KMS-11 (cell line): ENCODE data around the gene AKAP8L.

Experiments
- H2AFZ ChIP-seq: fragments of 200-600 bp; sonication (generic); 2 replicates; pipeline ENCODE4 v1.6.1; 2016; ENCODE audit warnings: antibody characterized with exemption, mixed run types, low read depth
- H3K27ac ChIP-seq: fragments of 200-600 bp; sonication (generic); 2 replicates; pipeline ENCODE4 v1.6.1; 2016; ENCODE audit warnings: mild to moderate bottlenecking, mixed run types
- H3K27me3 ChIP-seq: fragments of 200-600 bp; sonication (generic); 2 replicates; pipeline ENCODE4 v1.6.1; 2017; ENCODE audit warnings: mild to moderate bottlenecking, low read depth, mixed run types, moderate library complexity; ENCODE audit not compliant: insufficient read depth
- H3K36me3 ChIP-seq: fragments of 200-600 bp; sonication (generic); 2 replicates; pipeline ENCODE4 v1.6.1; 2017; ENCODE audit warnings: mild to moderate bottlenecking, mixed run types; ENCODE audit not compliant: insufficient read depth
- H3K4me1 ChIP-seq: fragments of 200-600 bp; sonication (generic); 2 replicates; pipeline ENCODE4 v1.6.1; 2016; ENCODE audit warnings: mild to moderate bottlenecking, low read depth, mixed run types; ENCODE audit not compliant: poor library complexity, severe bottlenecking
- H3K4me2 ChIP-seq: fragments of 200-600 bp; sonication (generic); 2 replicates; pipeline ENCODE4 v1.7.0; 2016; ENCODE audit warnings: mild to moderate bottlenecking, mixed run types
- H3K4me3 ChIP-seq: fragments of 200-600 bp; sonication (generic); IDR thresholded peaks from 2 replicates; pipeline ENCODE4 v1.6.1; 2017; ENCODE audit warnings: low read depth, low read length, mixed read lengths; ENCODE audit not compliant: insufficient read depth
- H3K79me2 ChIP-seq: fragments of 200-600 bp; sonication (generic); 2 replicates; pipeline ENCODE4 v1.6.1; 2016; ENCODE audit warnings: low read depth, mixed run types; ENCODE audit not compliant: insufficient read depth
- H3K9ac ChIP-seq: fragments of 200-600 bp; sonication (generic); 2 replicates; pipeline ENCODE4 v1.6.1; 2016; ENCODE audit warnings: mild to moderate bottlenecking, mixed run types
- H4K20me1 ChIP-seq: fragments of 200-600 bp; sonication (generic); 2 replicates; pipeline ENCODE4 v1.6.1; 2016; ENCODE audit warnings: mild to moderate bottlenecking, mixed run types; ENCODE audit not compliant: insufficient read depth
- TF ChIP-seq, protein P1 (sequence below): fragments of 200-600 bp; sonication (generic); conservative IDR thresholded peaks from 2 replicates; pipeline ENCODE4 v1.6.1; 2017; ENCODE audit warnings: low read depth, mild to moderate bottlenecking, antibody characterized with exemption, low read length, moderate library complexity, mixed read lengths

Gene AKAP8L

DNA sequence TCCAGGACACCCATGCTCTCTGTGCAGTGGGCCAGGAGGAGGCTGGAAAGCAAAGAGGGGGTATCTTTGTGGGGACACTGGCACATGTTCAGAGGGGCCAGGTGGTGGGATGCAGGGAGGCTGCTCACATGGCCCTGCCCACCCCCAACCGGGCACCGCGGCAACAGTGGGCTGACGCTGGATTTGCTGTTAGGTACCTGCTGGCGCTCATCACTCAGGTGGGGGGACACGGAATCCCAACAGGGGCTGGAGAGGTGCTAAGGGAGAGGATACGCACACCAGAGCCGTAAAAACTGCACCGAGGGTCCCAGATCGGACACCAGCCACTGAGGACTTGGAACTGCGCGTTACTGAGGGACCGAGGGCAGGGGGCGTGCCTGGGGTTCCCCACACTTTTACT is 19.2 kb downstream of the AKAP8L start:
- Histone ChIP-seq H3K27ac (no peak overlapping the region), H3K36me3 (no peaks in the 10 kb centered on the region; the same call in 1 of the 2 replicates), H3K4me2 (no peak overlapping the region), H2AFZ (no peak overlapping the region), H3K4me1 (no peaks in the 10 kb centered on the region), H3K27me3 (no peaks in the 10 kb centered on the region), H4K20me1 (0 out of 2 replicates have a peak, but pooled peaks cover 7% of the 10 kb centered on the region), H3K9ac (no peak overlapping the region), H3K79me2 (peaks cover 30% of the 10 kb centered on the region; the same call in 1 of the 2 replicates), H3K4me3 (no peak overlapping the region)
- TF ChIP-seq, protein P1, sequence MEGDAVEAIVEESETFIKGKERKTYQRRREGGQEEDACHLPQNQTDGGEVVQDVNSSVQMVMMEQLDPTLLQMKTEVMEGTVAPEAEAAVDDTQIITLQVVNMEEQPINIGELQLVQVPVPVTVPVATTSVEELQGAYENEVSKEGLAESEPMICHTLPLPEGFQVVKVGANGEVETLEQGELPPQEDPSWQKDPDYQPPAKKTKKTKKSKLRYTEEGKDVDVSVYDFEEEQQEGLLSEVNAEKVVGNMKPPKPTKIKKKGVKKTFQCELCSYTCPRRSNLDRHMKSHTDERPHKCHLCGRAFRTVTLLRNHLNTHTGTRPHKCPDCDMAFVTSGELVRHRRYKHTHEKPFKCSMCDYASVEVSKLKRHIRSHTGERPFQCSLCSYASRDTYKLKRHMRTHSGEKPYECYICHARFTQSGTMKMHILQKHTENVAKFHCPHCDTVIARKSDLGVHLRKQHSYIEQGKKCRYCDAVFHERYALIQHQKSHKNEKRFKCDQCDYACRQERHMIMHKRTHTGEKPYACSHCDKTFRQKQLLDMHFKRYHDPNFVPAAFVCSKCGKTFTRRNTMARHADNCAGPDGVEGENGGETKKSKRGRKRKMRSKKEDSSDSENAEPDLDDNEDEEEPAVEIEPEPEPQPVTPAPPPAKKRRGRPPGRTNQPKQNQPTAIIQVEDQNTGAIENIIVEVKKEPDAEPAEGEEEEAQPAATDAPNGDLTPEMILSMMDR: no peak

DNA sequence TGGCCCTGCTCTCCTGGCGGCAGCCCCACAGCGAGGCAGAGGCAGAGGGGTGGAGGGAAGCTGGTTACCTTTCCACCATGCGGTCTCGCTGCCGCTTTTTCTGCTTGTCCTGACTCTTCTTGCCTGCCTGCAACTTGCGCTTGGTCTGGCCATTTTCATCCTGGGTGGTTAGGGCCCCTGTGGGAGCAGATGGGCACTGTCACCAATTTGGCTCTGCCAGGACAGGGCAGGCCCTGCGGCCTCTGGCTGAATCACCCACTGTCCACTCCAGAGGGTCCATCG is 19.6 kb downstream of the AKAP8L start:
- TF ChIP-seq, protein P1: no peak
- H3K27ac ChIP-seq: no peak overlapping the region
- no peak overlapping the region for H2AFZ ChIP-seq
- peaks cover 26% of the 10 kb centered on the region; the same call in 1 of the 2 replicates for H3K79me2 ChIP-seq
- H3K4me2 ChIP-seq: no peak overlapping the region
- no peaks in the 10 kb centered on the region for H3K27me3 ChIP-seq
- H3K4me1 ChIP-seq: no peaks in the 10 kb centered on the region
- H4K20me1 ChIP-seq: 0 out of 2 replicates have a peak, but pooled peaks cover 3% of the 10 kb centered on the region
- H3K4me3 ChIP-seq: no peak overlapping the region
- no peak overlapping the region for H3K9ac ChIP-seq
- H3K36me3 ChIP-seq: no peaks in the 10 kb centered on the region; the same call in 1 of the 2 replicates

DNA sequence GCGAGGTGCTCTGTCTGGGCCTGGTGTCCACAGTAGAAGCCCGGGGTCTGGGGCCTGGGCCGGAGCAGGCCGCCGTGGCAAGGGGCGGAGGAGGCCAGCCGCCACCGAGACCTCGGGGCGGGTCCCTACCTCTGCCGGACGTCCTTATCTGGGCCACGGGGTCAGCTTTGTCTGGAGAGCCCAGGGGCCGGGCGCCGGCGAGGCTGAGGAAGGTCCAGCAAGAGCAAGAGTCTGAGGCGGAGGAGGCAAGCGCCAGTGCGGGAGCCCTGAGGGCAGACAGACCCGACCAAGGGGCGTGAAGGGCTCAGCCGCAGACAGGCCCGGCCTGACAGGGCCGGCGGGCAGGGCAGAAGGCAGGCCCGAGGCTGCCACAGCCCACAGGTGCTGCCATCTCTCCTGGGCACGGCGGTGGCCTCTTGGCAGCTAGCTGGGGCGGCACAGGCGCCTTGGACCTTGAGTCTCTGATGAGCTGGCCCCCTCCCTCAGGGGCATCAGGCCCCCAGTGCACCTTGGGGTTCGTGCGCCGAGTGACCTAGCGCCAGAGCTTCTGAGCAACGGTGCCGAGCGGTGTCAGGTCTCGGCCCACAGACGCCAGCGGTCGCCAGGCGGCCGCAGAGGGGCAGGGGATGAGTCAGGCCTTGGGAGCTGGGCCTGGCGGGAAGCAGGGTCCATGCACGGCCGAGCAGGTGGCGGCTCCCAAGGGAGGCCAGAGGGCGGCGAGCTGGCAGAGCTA is 20.1 kb downstream of the AKAP8L start:
- Histone ChIP-seq H3K27ac (no peak overlapping the region), H3K9ac (no peak overlapping the region), H3K27me3 (no peaks in the 10 kb centered on the region), H4K20me1 (no peaks in the 10 kb centered on the region), H3K4me1 (no peaks in the 10 kb centered on the region), H3K79me2 (peaks cover 21% of the 10 kb centered on the region; the same call in 1 of the 2 replicates), H3K36me3 (no peaks in the 10 kb centered on the region; the same call in 1 of the 2 replicates), H2AFZ (no peak overlapping the region), H3K4me3 (no peak overlapping the region), H3K4me2 (no peak overlapping the region)
- TF ChIP-seq, protein P1: no peak

DNA sequence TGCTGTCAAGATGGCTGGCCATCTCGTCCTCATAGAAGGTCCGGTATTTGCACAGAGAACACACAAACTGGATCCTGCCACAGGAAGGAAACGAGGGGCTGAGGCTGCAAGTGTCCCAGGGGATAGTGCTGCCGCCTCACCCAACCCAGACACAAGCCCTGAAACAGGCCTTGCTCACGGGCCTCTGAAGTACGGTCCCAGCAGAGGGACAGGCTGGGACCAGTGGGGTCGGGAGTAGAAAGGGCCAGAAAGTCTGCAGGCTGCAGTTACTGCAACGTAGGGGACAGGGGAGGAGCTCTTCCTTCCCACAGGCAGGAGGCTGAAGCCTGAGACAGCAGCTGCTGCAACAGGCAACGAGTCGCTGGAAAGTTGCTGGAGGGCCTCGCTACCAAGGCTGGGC is 21.0 kb downstream of the AKAP8L start:
- no peak overlapping the region for H2AFZ ChIP-seq
- peaks cover 12% of the 10 kb centered on the region; the same call in 1 of the 2 replicates for H3K79me2 ChIP-seq
- no peaks in the 10 kb centered on the region for H3K4me1 ChIP-seq
- no peak overlapping the region for H3K9ac ChIP-seq
- no peak overlapping the region for H3K4me3 ChIP-seq
- no peak overlapping the region for H3K27ac ChIP-seq
- no peaks in the 10 kb centered on the region for H4K20me1 ChIP-seq
- H3K27me3 ChIP-seq: no peaks in the 10 kb centered on the region
- TF ChIP-seq, protein P1: no peak
- H3K4me2 ChIP-seq: no peak overlapping the region
- H3K36me3 ChIP-seq: no peaks in the 10 kb centered on the region; the same call in 1 of the 2 replicates
